Measurements from ENCODE around the gene HDAC6.

DNA sequence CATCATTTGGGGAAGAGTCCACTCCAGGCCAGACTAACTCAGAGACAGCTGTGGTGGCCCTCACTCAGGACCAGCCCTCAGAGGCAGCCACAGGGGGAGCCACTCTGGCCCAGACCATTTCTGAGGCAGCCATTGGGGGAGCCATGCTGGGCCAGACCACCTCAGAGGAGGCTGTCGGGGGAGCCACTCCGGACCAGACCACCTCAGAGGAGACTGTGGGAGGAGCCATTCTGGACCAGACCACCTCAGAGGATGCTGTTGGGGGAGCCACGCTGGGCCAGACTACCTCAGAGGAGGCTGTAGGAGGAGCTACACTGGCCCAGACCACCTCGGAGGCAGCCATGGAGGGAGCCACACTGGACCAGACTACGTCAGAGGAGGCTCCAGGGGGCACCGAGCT, 21.2 kb downstream of the HDAC6 start:
- TF ChIP-seq CTCF (IDR thresholded peaks at IDR 0.05 in 2 of 3, conservative IDR thresholded peaks at IDR 0.05 in 1 of 3; ENCODE audit: control insufficient read depth in 2 of 3, extremely low read depth in 1 of 3, insufficient read depth in 1 of 3, low read depth in 3 of 3, low read length in 3 of 3) (no peak), JUND (IDR thresholded peaks at IDR 0.05; ENCODE audit: low read depth, low read length) (no peak)
